GM10266 (cell line): ENCODE data around the gene IKZF3.

Source experiments
- DNase-seq: peaks from one replicate; pipeline ENCODE4 v3.0.0; 2012; ENCODE audit errors: extremely low spot score
- TF ChIP-seq, protein P1 (sequence below): IDR thresholded peaks from 2 replicates; pipeline ENCODE4 v1.5.1; 2012; ENCODE audit warnings: mild to moderate bottlenecking, low read depth; ENCODE audit not compliant: control insufficient read depth, insufficient read depth; ENCODE audit errors: missing control alignments

Gene IKZF3

DNA sequence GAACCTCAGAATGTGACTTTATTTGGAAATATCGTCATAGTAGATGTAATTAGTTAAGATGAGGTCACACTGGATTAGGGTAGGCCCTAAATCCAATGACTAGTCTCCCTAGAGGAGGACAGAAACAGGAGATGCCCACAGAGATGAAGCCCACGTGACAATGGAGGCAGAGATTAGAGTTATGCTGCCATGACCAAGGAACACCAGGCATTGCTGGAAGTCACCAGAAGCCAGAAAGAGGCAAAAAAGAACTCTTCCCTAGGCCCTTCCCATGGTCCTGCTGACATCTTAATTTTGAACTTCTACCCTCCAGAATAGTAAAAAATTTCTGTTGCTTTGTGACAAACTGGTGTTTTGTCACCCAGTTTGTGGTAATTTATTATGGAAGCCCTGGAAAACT is 49.6 kb downstream of the IKZF3 start:
- no peak for DNase-seq
- TF ChIP-seq, protein P1, sequence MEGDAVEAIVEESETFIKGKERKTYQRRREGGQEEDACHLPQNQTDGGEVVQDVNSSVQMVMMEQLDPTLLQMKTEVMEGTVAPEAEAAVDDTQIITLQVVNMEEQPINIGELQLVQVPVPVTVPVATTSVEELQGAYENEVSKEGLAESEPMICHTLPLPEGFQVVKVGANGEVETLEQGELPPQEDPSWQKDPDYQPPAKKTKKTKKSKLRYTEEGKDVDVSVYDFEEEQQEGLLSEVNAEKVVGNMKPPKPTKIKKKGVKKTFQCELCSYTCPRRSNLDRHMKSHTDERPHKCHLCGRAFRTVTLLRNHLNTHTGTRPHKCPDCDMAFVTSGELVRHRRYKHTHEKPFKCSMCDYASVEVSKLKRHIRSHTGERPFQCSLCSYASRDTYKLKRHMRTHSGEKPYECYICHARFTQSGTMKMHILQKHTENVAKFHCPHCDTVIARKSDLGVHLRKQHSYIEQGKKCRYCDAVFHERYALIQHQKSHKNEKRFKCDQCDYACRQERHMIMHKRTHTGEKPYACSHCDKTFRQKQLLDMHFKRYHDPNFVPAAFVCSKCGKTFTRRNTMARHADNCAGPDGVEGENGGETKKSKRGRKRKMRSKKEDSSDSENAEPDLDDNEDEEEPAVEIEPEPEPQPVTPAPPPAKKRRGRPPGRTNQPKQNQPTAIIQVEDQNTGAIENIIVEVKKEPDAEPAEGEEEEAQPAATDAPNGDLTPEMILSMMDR = no peak

DNA sequence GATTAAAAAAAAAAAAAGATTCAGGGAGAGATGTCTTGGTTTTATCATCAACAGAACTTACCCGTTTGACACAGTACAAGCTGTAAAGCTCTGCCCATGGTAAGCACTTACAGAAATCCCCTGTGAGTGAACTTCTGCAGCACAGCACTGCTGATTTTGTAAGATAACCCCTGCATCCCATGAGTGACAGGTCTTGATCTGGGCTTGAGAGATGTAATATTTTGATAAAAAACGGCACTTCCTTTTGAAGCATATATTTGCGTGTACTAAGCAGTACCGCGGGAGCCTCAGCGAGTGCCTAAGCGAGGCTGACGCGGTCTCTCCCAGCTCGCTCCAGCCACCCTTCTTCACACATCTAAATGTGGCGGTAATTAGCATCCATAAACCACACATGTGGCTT is 50.5 kb downstream of the IKZF3 start:
- no peak for DNase-seq
- TF ChIP-seq, protein P1 = no peak

DNA sequence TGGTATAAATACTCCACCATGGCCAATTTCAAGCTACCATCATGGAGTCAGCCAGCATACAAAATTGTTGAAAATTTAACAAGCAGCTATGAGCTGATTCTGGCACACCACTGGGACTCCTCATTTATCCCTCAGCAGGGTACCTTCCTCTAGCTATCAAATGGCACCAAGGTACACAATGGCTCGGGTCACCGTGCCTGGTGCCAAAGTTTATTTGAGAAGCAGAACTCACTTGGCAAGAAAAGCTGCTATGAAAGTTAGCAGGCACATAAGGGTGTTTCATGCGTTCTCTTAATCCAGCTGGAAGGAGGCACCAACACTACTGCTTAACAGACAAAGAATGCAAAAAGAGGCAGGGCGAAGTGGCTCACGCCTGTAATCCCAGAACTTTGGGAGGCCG is 51.6 kb downstream of the IKZF3 start:
- DNase-seq = no peak
- TF ChIP-seq, protein P1 = no peak

DNA sequence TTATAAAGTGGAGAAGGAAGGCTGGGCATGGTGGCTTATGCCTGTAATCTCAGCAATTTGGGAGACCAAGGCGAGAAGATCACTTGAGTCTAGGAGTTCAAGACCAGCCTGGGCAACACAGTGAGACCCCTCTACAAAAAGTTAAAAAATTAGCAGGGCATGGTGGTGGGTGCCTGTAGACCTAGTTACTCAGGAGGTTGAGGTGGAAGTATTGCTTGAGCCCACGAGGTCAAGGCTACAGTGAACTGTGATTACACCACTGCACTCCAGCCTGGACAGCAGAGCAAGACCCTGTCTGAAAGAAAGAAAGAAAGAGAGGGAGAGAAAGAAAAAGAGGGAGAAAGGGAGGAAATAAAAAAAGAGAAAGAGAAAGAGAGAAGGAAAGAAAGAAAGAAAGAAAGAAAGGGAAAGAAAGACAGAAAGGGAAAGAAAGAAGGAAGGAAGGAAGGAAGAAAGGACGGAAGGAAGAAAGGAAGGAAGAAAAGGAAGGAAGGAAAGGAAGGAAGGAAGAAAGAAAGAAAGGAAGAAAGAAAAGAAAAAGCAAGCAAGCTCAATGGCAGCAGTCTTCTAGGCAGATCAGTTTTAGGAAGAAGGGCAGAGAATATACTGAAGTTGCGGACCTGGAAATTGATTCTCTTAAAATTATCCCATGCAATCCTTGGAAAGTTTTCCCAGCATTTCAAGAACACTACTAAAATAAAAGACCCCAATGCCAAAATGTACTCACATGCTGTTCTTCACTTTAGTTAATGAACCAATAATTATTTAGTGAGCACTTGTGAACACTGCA is 53.0 kb downstream of the IKZF3 start:
- no peak for DNase-seq
- TF ChIP-seq, protein P1 = no peak

DNA sequence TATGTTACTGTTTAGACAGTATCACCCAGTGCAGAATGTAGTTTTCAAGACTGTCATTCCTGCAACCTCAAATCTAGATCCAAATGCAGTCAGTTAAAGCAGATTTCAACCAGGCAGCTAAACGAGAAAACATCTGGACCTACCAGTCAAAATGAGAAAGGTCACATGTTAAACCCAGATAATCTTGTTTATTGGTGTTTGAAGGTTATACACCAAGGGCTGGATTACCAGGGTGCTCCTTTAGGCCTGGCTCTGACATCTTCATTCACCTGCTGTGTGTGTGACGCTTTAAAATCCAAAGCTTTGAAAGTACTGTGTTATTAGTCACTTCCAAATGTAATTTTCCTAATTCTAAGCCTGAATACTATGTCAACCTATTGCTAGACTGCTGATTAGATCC is 54.9 kb downstream of the IKZF3 start:
- DNase-seq = no peak
- TF ChIP-seq, protein P1 = no peak

DNA sequence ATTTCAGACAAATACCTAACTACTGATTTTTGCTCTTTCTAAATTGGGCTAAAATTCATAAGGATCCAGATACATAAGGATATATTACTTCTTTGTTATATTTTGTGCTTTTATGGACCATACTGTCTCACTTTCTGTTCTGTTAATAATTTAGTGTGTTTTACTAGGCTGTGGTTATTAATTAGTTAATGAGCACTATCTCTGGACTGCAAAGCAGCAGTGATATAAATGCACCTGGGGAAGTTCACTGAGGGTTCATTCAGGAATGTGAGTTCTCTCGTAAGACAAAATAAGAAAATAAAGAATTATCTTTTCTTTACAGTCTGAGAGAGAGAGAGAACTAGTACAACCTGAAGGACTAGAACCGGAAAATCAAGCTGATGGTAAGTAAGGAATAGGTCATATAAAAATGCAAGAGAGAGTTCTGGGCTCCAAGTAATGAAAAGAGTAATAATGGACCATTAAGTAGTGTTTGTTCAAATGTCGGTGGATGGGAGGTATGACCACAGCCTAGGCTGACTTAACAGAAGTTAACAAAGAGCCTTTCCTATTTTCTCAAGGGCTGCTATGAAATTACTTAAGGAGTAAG is 55.6 kb downstream of the IKZF3 start:
- TF ChIP-seq, protein P1 = no peak
- DNase-seq = no peak

DNA sequence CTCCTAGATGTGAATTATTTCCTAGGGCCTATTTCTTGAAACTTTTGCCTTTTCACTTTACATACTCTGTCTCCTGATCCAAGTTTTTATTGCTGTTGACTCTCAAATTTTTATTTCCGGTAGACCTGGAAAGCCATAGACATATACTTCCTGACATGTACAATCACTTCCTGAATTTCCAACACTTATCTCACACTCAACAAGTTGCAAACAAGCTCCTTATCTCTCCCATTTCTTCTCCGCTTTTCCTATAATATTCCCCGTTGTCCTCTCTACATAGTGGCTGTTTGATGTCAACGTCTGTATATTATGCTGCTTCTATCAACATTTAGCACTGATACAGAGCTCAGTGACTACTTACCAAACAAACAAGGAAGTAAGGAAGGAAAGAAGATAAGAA is 59.3 kb downstream of the IKZF3 start:
- no peak for DNase-seq
- TF ChIP-seq, protein P1 = no peak
